ENCODE results near the gene INPP5D. TPM values are rescaled to one million over a fixed set of nuclear protein-coding genes. Genes with fewer than 3 reads are reported as not detected.
A peak's percentile ranks its signal among the peaks of the same experiment; 100 is the strongest.

INPP5D gene
- total RNA-seq, 2 experiments from 2014 or later, result 79.5 to 92.6 TPM

- Histone ChIP-seq H3K4me1 (ENCODE audit: insufficient read depth, low read length, poor library complexity, severe bottlenecking) (peaks cover 7% of the 10 kb centered on the region), H2AFZ (ENCODE audit: low read length) (no peak overlapping the region), H3K79me2 (ENCODE audit: insufficient read depth, low read depth, low read length) (no peaks in the 10 kb centered on the region), H4K20me1 (ENCODE audit: insufficient read depth, low read length) (no peaks in the 10 kb centered on the region), H3K9me2 (ENCODE audit: insufficient read depth, low read length) (no peaks in the 10 kb centered on the region), H3K36me3 (ENCODE audit: insufficient read depth, low read length) (peaks cover 71% of the 10 kb centered on the region), H3K4me2 (ENCODE audit: low read length) (no peak overlapping the region), H3K27ac (ENCODE audit: low read depth, low read length, poor library complexity, severe bottlenecking) (no peak overlapping the region), H3K9me3 (ENCODE audit: low read length) (no peaks in the 10 kb centered on the region), H3K4me3 (ENCODE audit: low read depth, low read length, poor library complexity, severe bottlenecking) (no peak overlapping the region)
- no peak for DNase-seq (ENCODE audit: low spot score)
- CTCF ChIA-PET (ENCODE audit: unreplicated experiment), result no interaction called here
- POLR2A ChIA-PET, result interaction anchor here (0.6 kb wide), 2 partner anchors 24 to 65 kb away, joined by 3 to 6 read pairs; no protein-coding TSS in a partner anchor
- intact Hi-C loops (cut with micrococcal nuclease; ENCODE audit: unreplicated experiment), result no loop called here
- TF ChIP-seq EZH2phosphoT487 (IDR thresholded peaks at IDR 0.05; ENCODE audit: borderline replicate concordance, low read depth, low read length), result no peak
- no peak for TF ChIP-seq CTCF (conservative IDR thresholded peaks at IDR 0.05; ENCODE audit: low read length)
- BruUV-seq (replicated peaks), result no TSS peak
Measured at GRCh38 chr2:233178994-233179847, 119.1 kb downstream of the INPP5D start.

DNA sequence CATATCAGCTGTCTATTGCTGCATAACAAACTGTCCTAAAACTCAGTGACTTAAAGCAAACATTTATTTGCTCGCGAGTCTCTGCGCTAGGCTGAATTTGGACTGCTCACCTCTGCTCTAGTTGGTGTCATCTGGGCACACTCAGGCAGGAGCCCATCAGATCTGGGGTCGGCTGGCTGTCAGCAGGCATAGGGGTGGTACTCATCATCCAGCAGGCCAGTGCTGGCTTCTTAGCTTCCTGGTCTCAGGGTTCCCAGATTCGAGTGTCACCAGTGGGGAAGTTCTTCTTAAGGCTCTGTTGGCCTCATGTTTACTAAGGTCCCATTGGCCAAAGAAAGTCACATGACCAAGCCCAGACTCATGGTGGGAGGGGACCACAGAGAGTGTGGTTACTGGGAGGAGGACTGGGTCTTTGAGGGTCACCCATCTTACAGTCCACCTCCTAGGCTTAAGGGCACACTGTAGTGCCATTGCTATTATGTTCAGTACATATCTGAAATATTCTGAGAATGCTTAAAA is 119.8 kb downstream of the INPP5D start:
- H3K4me1 ChIP-seq (ENCODE audit: insufficient read depth, low read length, poor library complexity, severe bottlenecking), result peaks cover 12% of the 10 kb centered on the region
- H2AFZ ChIP-seq (ENCODE audit: low read length), result no peak overlapping the region
- no peaks in the 10 kb centered on the region for H3K79me2 ChIP-seq (ENCODE audit: insufficient read depth, low read depth, low read length)
- H3K9me3 ChIP-seq (ENCODE audit: low read length), result no peaks in the 10 kb centered on the region
- no peaks in the 10 kb centered on the region for H3K9me2 ChIP-seq (ENCODE audit: insufficient read depth, low read length)
- peak; percentile 25 for DNase-seq (ENCODE audit: low spot score)
- H3K36me3 ChIP-seq (ENCODE audit: insufficient read depth, low read length), result peaks cover 69% of the 10 kb centered on the region
- no peaks in the 10 kb centered on the region for H4K20me1 ChIP-seq (ENCODE audit: insufficient read depth, low read length)
- intact Hi-C loops (cut with micrococcal nuclease; ENCODE audit: unreplicated experiment), result no loop called here
- H3K27ac ChIP-seq (ENCODE audit: low read depth, low read length, poor library complexity, severe bottlenecking), result no peak overlapping the region
- ChIA-PET POLR2A (interaction anchor here (0.6 kb wide), 2 partner anchors 24 to 64 kb away, joined by 3 to 6 read pairs; no protein-coding TSS in a partner anchor), CTCF (ENCODE audit: unreplicated experiment) (no interaction called here)
- no peak for TF ChIP-seq CTCF (conservative IDR thresholded peaks at IDR 0.05; ENCODE audit: low read length)
- no peak for TF ChIP-seq EZH2phosphoT487 (IDR thresholded peaks at IDR 0.05; ENCODE audit: borderline replicate concordance, low read depth, low read length)
- no TSS peak for BruUV-seq (replicated peaks)
- no peak overlapping the region for H3K4me2 ChIP-seq (ENCODE audit: low read length)
- no peak overlapping the region for H3K4me3 ChIP-seq (ENCODE audit: low read depth, low read length, poor library complexity, severe bottlenecking)

All from OCI-LY7 (cell line).